Neural cell (in vitro differentiated cells): ENCODE measurements around the gene MTREX. TPM values are rescaled to one million over a fixed set of nuclear protein-coding genes. Genes with fewer than 3 reads are reported as not detected.

Experiments used
- H2AFZ ChIP-seq: fragments of 200-600, 300-800 bp; sonication (generic), shearing (Covaris generic); 2 replicates; pipeline ENCODE4 v1.6.0; 2014; ENCODE audit warnings: low read depth, mild to moderate bottlenecking, antibody characterized with exemption, low read length, moderate library complexity
- H3F3A ChIP-seq: fragments of 200-600 bp; shearing (Covaris generic); 2 replicates; pipeline ENCODE4 v1.6.1; 2016; ENCODE audit warnings: mild to moderate bottlenecking, moderate library complexity, mixed read lengths, antibody characterized with exemption, low read length; ENCODE audit not compliant: insufficient read depth, poor library complexity, severe bottlenecking
- H3K27ac ChIP-seq: fragments of 200-600, 300-800 bp; sonication (generic), shearing (Covaris generic); 2 replicates; pipeline ENCODE4 v1.5.1; 2014; ENCODE audit warnings: mild to moderate bottlenecking, low read length, moderate library complexity
- H3K27me3 ChIP-seq: fragments of 300-800, 200-600 bp; sonication (generic), shearing (Covaris generic); 2 replicates; pipeline ENCODE4 v1.6.0; 2014; ENCODE audit warnings: mild to moderate bottlenecking, low read depth, low read length, moderate library complexity; ENCODE audit not compliant: insufficient read depth
- H3K36me3 ChIP-seq: fragments of 300-800, 200-600 bp; sonication (generic), shearing (Covaris generic); 2 replicates; pipeline ENCODE4 v1.5.1; 2014; ENCODE audit warnings: mild to moderate bottlenecking, antibody characterized with exemption, low read length, moderate library complexity; ENCODE audit not compliant: insufficient read depth
- H3K4me2 ChIP-seq: fragments of 300-800, 200-600 bp; sonication (generic), shearing (Covaris generic); 2 replicates; pipeline ENCODE4 v1.6.0; 2014; ENCODE audit warnings: mild to moderate bottlenecking, low read length
- H3K4me3 ChIP-seq: fragments of 300-800, 200-600 bp; sonication (generic), shearing (Covaris generic); 2 replicates; pipeline ENCODE4 v1.5.1; 2014; ENCODE audit warnings: mild to moderate bottlenecking, low read length, moderate library complexity
- H3K79me2 ChIP-seq: fragments of 200-600 bp; shearing (Covaris generic); replicated peaks from 2 replicates; pipeline ENCODE4 v1.6.0; 2014; ENCODE audit warnings: mild to moderate bottlenecking, low read length, moderate library complexity; ENCODE audit not compliant: insufficient read depth
- H3K9ac ChIP-seq: fragments of 300-800, 200-600 bp; sonication (generic), shearing (Covaris generic); 2 replicates; pipeline ENCODE4 v1.6.1; 2016; ENCODE audit warnings: mild to moderate bottlenecking, low read length, mixed read lengths
- H3K9me2 ChIP-seq: fragments of 200-600 bp; shearing (Covaris generic); 2 replicates; pipeline ENCODE4 v1.6.1; 2016; ENCODE audit warnings: mild to moderate bottlenecking, low read length, mixed read lengths; ENCODE audit not compliant: insufficient read depth
- H3K9me3 ChIP-seq: fragments of 200-600, 300-800 bp; sonication (generic), shearing (Covaris generic); 2 replicates; pipeline ENCODE4 v1.6.1; 2016; ENCODE audit warnings: mild to moderate bottlenecking, mixed run types, low read length, moderate library complexity, mixed read lengths
- H4K20me1 ChIP-seq: fragments of 200-600 bp; shearing (Covaris generic); 2 replicates; pipeline ENCODE4 v1.6.1; 2016; ENCODE audit warnings: mild to moderate bottlenecking, mixed run types; ENCODE audit not compliant: insufficient read depth
- EP300 ChIP-seq: fragments of 450-650 bp; conservative IDR thresholded peaks from 2 replicates; pipeline ENCODE4 v1.6.1; 2014; ENCODE audit warnings: antibody characterized with exemption, mild to moderate bottlenecking, moderate library complexity; ENCODE audit not compliant: poor library complexity, severe bottlenecking
- EZH2 ChIP-seq: fragments of 200-600, 300-800 bp; shearing (Covaris generic), sonication (generic); IDR thresholded peaks from 2 replicates; pipeline ENCODE4 v1.6.1; 2014; ENCODE audit warnings: antibody characterized with exemption, low read length, borderline replicate concordance, mild to moderate bottlenecking; ENCODE audit not compliant: insufficient read depth, poor library complexity, severe bottlenecking
- MXI1 ChIP-seq: fragments of 450-650 bp; conservative IDR thresholded peaks from 2 replicates; pipeline ENCODE4 v1.6.1; 2014; ENCODE audit warnings: antibody characterized with exemption, mild to moderate bottlenecking; ENCODE audit not compliant: poor library complexity, severe bottlenecking
- POLR2AphosphoS5 ChIP-seq: IDR thresholded peaks from 2 replicates; pipeline ENCODE4 v1.6.1; 2012
- RAD21 ChIP-seq: fragments of 450-650 bp; conservative IDR thresholded peaks from 2 replicates; pipeline ENCODE4 v1.6.1; 2014; ENCODE audit warnings: antibody characterized with exemption, mild to moderate bottlenecking, moderate library complexity
- SMC3 ChIP-seq: fragments of 450-650 bp; conservative IDR thresholded peaks from 2 replicates; pipeline ENCODE4 v1.6.1; 2014; ENCODE audit warnings: antibody characterized with exemption, mild to moderate bottlenecking, moderate library complexity; ENCODE audit not compliant: poor library complexity
- TAF1 ChIP-seq: IDR thresholded peaks from 2 replicates; pipeline ENCODE4 v1.6.1; 2012; ENCODE audit warnings: low read depth
- polyA plus RNA-seq: library from polyadenylated mRNA; depleted of rRNA; stranded (reverse); fragments of >200 nt; gene quantifications from 2 replicates; pipeline ENCODE4 v1.2.3, GENCODE V29; 2014
- TF ChIP-seq, protein P1 (sequence below): IDR thresholded peaks from 2 replicates; pipeline ENCODE4 v1.6.1; 2012; ENCODE audit warnings: borderline replicate concordance
- TF ChIP-seq, protein P2 (sequence below): fragments of 450-650 bp; IDR thresholded peaks from 2 replicates; pipeline ENCODE4 v1.5.1; 2014; ENCODE audit warnings: antibody characterized with exemption, mild to moderate bottlenecking, moderate library complexity; ENCODE audit not compliant: poor library complexity, severe bottlenecking

Gene MTREX
- polyA plus RNA-seq, 1 donor from 2014 or later = 77.6 TPM

DNA sequence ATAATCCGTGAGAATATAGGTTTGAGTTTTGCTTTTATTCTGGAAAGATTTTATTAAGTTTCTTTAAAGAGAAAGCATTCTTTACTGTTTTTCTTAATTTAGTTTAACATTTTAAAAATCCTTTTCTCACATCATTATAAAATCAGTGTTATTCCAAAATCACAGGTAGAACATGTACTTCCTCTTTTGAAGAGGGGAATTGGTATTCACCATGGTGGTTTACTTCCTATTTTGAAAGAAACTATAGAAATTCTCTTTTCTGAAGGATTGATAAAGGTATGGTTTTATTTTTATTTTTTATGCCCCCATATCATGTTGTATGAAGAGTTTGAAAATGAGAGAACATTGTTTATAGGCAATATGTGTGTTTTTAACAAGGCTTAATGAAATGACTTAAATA is 43.0 kb downstream of the MTREX start:
- H3K9ac ChIP-seq = no peak overlapping the region
- H3K9me2 ChIP-seq = no peaks in the 10 kb centered on the region
- no peaks in the 10 kb centered on the region for H3K79me2 ChIP-seq
- peaks cover 7% of the 10 kb centered on the region for H3K36me3 ChIP-seq
- no peak overlapping the region for H3K27ac ChIP-seq
- H3K4me3 ChIP-seq = no peak overlapping the region
- H3K9me3 ChIP-seq = no peaks in the 10 kb centered on the region
- TF ChIP-seq RAD21 (no peak), MXI1 (no peak), EP300 (no peak), EZH2 (no peak), POLR2AphosphoS5 (no peak), TAF1 (no peak), SMC3 (no peak)
- TF ChIP-seq, protein P1, sequence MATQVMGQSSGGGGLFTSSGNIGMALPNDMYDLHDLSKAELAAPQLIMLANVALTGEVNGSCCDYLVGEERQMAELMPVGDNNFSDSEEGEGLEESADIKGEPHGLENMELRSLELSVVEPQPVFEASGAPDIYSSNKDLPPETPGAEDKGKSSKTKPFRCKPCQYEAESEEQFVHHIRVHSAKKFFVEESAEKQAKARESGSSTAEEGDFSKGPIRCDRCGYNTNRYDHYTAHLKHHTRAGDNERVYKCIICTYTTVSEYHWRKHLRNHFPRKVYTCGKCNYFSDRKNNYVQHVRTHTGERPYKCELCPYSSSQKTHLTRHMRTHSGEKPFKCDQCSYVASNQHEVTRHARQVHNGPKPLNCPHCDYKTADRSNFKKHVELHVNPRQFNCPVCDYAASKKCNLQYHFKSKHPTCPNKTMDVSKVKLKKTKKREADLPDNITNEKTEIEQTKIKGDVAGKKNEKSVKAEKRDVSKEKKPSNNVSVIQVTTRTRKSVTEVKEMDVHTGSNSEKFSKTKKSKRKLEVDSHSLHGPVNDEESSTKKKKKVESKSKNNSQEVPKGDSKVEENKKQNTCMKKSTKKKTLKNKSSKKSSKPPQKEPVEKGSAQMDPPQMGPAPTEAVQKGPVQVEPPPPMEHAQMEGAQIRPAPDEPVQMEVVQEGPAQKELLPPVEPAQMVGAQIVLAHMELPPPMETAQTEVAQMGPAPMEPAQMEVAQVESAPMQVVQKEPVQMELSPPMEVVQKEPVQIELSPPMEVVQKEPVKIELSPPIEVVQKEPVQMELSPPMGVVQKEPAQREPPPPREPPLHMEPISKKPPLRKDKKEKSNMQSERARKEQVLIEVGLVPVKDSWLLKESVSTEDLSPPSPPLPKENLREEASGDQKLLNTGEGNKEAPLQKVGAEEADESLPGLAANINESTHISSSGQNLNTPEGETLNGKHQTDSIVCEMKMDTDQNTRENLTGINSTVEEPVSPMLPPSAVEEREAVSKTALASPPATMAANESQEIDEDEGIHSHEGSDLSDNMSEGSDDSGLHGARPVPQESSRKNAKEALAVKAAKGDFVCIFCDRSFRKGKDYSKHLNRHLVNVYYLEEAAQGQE = no peak
- TF ChIP-seq, protein P2, sequence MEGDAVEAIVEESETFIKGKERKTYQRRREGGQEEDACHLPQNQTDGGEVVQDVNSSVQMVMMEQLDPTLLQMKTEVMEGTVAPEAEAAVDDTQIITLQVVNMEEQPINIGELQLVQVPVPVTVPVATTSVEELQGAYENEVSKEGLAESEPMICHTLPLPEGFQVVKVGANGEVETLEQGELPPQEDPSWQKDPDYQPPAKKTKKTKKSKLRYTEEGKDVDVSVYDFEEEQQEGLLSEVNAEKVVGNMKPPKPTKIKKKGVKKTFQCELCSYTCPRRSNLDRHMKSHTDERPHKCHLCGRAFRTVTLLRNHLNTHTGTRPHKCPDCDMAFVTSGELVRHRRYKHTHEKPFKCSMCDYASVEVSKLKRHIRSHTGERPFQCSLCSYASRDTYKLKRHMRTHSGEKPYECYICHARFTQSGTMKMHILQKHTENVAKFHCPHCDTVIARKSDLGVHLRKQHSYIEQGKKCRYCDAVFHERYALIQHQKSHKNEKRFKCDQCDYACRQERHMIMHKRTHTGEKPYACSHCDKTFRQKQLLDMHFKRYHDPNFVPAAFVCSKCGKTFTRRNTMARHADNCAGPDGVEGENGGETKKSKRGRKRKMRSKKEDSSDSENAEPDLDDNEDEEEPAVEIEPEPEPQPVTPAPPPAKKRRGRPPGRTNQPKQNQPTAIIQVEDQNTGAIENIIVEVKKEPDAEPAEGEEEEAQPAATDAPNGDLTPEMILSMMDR = no peak
- H2AFZ ChIP-seq = no peak overlapping the region
- no peaks in the 10 kb centered on the region for H3K27me3 ChIP-seq
- H3F3A ChIP-seq = no peaks in the 10 kb centered on the region
- no peaks in the 10 kb centered on the region for H4K20me1 ChIP-seq
- H3K4me2 ChIP-seq = no peak overlapping the region

DNA sequence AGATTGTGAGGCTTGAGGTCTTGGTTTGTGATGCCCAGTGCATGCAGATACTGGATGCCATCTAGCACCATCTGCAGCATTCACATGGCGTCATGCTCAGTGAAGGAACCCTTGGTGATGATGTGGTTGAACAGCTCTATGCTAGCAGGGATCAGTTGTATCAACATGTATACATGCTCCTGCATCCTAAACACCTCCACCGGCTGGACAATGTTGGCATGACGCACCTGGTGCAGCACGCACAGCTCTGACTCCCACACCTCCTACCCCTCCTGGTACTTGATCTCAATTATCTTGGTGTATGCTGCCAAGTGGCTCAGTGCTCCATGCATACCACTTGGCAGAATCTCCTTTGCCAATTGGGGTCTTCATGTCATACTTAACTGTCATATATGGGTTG is 49.1 kb downstream of the MTREX start:
- Histone ChIP-seq H3K4me3 (no peak overlapping the region), H3K27ac (no peak overlapping the region), H3K79me2 (no peaks in the 10 kb centered on the region), H3F3A (no peaks in the 10 kb centered on the region), H3K9me2 (no peaks in the 10 kb centered on the region), H3K4me2 (no peak overlapping the region), H3K9me3 (no peaks in the 10 kb centered on the region), H4K20me1 (no peaks in the 10 kb centered on the region), H3K27me3 (no peaks in the 10 kb centered on the region), H3K36me3 (peaks cover 22% of the 10 kb centered on the region), H3K9ac (no peak overlapping the region), H2AFZ (no peak overlapping the region)
- TF ChIP-seq MXI1 (no peak), EP300 (no peak), EZH2 (no peak), POLR2AphosphoS5 (no peak), TAF1 (no peak), SMC3 (no peak)
- TF ChIP-seq, protein P2 = no peak
